Ovary (tissue), 3 donors: ENCODE measurements around the gene HK1.

ENCODE experiments used
- EP300 ChIP-seq: sonication (generic); formaldehyde crosslinking; IDR thresholded peaks from one replicate; pipeline ENCODE4 v1.6.1; 2017; ENCODE audit warnings: antibody characterized with exemption
- POLR2A ChIP-seq: fragments of 450-650 bp; IDR thresholded peaks from one replicate; pipeline ENCODE4 v1.6.1; 2017; ENCODE audit warnings: antibody characterized with exemption, mild to moderate bottlenecking, moderate library complexity
- TF ChIP-seq, protein P1 (sequence below), 3 donors: fragments of 450-650 bp in 2 of 3; fragments of 200-600 bp in 1 of 3; IDR thresholded peaks; one replicate each; pipeline versions ENCODE4 v1.5.1 to v1.8.0; 2016 to 2022; ENCODE audit warnings: antibody characterized with exemption in 3 of 3, mild to moderate bottlenecking in 1 of 3
- donor health status: DM: no; HTN: no; CAD: no.

DNA sequence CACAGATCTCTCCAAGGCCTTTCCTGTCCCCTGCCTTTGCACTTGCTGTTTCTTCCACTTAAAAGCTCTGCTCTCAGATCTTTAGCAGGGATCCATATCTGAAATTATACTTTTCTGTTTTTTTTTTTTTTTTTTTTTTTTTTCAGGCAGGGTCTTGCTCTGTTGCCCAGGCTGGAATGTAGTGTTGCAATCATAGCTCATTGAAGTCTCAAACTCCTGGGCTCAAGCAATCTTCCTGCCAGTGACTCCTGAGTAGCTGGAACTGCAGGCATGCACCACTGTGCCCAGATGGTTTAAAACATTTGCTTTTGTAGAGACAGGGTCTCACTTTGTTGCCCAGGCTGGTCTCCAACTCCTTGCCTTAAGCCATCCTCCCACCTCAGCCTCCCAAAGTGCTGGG is 167.9 kb downstream of the HK1 start:
- TF ChIP-seq, protein P1, sequence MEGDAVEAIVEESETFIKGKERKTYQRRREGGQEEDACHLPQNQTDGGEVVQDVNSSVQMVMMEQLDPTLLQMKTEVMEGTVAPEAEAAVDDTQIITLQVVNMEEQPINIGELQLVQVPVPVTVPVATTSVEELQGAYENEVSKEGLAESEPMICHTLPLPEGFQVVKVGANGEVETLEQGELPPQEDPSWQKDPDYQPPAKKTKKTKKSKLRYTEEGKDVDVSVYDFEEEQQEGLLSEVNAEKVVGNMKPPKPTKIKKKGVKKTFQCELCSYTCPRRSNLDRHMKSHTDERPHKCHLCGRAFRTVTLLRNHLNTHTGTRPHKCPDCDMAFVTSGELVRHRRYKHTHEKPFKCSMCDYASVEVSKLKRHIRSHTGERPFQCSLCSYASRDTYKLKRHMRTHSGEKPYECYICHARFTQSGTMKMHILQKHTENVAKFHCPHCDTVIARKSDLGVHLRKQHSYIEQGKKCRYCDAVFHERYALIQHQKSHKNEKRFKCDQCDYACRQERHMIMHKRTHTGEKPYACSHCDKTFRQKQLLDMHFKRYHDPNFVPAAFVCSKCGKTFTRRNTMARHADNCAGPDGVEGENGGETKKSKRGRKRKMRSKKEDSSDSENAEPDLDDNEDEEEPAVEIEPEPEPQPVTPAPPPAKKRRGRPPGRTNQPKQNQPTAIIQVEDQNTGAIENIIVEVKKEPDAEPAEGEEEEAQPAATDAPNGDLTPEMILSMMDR (IDR thresholded peaks at IDR 0.05), result no peak
- TF ChIP-seq POLR2A (no peak), EP300 (no peak)
